ENCODE results near the gene OR51T1.

The OR51T1 gene

GRCh38 chr11:4922304-4922703, 40.6 kb downstream of the OR51T1 start:
- in situ Hi-C loops (cut with MboI; ENCODE audit: low sequenced_read_pairs, unreplicated experiment): no loop called here
- no peak for TF ChIP-seq CTCF (IDR thresholded peaks at IDR 0.05; ENCODE audit: borderline replicate concordance, control extremely low read depth, extremely low read depth, insufficient read depth, missing control alignments)
- no peak for DNase-seq (ENCODE audit: low spot score)

- no peak for TF ChIP-seq CTCF (IDR thresholded peaks at IDR 0.05; ENCODE audit: borderline replicate concordance, control extremely low read depth, extremely low read depth, insufficient read depth, missing control alignments)
- in situ Hi-C loops (cut with MboI; ENCODE audit: low sequenced_read_pairs, unreplicated experiment): no loop called here
- DNase-seq (ENCODE audit: low spot score): no peak
Measured at GRCh38 chr11:4924239-4924638, 42.5 kb downstream of the OR51T1 start, which contains the start of gene OR51G1. OR51G1 (minus strand) TSS chr11:4924339; CDS start chr11:4924339, 0 bp downstream.

GRCh38 chr11:4926608-4927007, 44.9 kb downstream of the OR51T1 start:
- no peak for DNase-seq (ENCODE audit: low spot score)
- TF ChIP-seq CTCF (IDR thresholded peaks at IDR 0.05; ENCODE audit: borderline replicate concordance, control extremely low read depth, extremely low read depth, insufficient read depth, missing control alignments): no peak
- in situ Hi-C loops (cut with MboI; ENCODE audit: low sequenced_read_pairs, unreplicated experiment): no loop called here
